HuH-7 (cell line): ENCODE data around the gene CLCF1.

Source experiments
- DNase-seq: peaks from one replicate; pipeline ENCODE4 v3.0.0; 2011; ENCODE audit warnings: low spot score

Gene CLCF1

DNA sequence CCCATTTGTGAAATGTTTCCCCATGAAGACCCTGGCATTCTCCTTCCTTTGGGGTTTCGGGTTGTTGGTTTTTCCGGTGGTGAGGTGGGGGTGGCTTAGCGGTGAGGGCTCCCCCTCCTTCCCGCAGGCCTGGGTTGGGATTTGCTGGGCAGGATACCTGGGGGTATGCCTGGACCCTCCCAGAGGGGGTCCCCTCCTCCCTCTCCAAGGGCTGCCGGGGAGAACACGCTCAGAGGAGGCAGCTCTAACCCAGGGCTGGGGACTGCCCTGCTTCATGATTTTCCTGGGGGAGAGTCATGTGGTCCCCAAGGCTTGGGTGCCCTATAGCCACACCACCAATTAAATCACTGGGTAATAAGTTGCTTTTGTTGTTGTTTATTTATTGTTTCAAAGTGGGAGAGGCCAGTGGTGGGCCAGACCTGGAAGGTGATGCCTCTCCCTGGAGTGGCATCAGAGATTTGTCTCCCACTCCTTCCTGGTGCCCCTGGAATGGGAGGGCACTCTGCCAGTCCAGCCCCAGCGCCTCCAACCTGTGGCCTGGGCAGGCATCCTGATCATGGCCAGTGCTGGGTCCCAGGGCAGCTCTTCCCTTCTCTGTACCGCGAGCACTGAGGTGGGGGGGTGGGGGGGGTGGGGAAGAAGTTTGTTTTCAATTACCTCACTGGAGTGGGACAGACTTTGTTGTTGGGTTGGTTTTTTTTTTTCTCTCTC, 1.3 kb upstream of the CLCF1 start:
- no peak for DNase-seq

- DNase-seq: peak; percentile 100
These were observed 511 bp upstream of the CLCF1 start for GRCh38 chr11:67373648-67374570.

DNA sequence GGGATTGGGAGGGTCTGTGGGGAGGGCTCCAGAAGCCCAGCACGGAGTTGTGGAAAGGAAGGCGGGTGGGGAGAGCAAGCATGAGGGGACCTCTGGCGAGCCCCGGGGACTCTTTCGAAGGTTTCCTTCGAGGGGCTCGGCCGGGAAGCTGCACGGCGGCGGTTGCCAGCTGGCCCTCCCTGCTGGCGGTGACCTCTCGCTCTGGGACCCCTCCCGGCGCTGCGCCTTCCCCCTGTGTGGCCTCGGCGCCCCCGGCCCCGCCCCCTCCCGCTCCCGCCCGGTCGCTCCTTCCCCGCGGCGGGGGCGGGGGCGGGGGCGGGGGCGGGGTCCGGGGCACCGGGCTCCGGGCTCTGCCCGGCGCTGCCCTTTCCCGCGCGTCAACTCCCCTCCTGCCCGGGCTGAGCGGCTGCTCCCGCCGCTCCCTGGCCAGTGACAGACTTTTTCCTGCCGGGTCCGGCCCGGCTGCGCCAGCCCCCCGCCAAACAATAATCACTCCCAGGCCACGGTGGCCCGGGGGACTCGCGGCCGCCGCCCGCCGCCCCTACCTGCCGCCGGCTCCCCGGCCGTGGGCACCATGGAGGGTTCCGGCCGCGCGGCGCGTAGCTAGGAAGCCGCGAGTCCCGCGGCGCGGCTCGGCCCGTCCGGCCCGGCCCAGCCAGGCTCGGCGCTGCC, 941 bp downstream of the CLCF1 start:
- DNase-seq: peak; percentile 96

- DNase-seq: peak; percentile 87
These were observed 1.5 kb downstream of the CLCF1 start for GRCh38 chr11:67371911-67372320.

GRCh38 chr11:67371189-67371910, 2.0 kb downstream of the CLCF1 start:
- peak; percentile 100 for DNase-seq

GRCh38 chr11:67370351-67371076, 2.9 kb downstream of the CLCF1 start:
- DNase-seq: no peak

GRCh38 chr11:67369801-67370284, 3.6 kb downstream of the CLCF1 start:
- no peak for DNase-seq

DNA sequence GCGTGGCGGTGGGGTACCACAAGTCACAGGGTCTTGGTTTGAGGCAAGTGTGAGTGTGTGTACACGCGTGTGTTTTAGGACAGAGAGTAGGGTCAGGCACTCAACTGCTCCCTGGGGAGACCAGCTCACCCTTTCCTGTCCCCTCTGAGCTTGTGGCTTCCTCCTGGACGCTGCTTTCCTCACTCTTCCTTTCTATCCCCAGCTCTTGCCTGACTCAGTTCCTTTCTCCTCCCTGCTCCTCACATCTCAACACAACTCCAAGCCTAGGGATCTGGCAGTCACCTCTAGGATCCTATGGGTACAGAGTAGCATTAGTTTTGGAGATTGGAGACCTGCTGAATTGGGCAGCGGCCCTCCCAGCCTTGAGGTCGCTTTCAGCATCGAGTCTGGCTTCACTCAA, 4.1 kb downstream of the CLCF1 start:
- DNase-seq: no peak

GRCh38 chr11:67368621-67369020, 4.8 kb downstream of the CLCF1 start:
- DNase-seq: no peak

DNA sequence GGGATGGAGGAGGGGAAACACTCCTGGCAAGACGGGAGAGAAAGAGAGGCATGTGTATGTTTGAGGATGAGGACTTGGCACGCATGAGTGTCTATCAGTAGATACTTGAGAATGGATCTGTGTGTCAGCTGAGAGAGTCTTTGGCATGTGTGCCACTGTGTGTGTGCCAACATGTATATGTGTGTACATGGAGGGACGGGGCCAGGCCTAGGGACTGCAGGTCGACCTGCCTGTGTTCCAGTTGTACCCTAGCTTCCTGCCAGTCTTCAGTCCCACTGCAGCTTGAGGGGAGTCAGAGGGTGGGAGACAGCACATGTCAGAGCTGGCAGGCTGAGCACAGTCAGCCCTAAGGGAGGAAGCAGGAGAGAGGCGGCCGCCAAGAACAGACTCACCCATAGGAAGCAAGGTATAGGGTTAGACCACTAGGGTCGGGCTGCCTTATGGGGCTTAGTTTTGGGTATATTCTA, 5.6 kb downstream of the CLCF1 start:
- DNase-seq: no peak

DNA sequence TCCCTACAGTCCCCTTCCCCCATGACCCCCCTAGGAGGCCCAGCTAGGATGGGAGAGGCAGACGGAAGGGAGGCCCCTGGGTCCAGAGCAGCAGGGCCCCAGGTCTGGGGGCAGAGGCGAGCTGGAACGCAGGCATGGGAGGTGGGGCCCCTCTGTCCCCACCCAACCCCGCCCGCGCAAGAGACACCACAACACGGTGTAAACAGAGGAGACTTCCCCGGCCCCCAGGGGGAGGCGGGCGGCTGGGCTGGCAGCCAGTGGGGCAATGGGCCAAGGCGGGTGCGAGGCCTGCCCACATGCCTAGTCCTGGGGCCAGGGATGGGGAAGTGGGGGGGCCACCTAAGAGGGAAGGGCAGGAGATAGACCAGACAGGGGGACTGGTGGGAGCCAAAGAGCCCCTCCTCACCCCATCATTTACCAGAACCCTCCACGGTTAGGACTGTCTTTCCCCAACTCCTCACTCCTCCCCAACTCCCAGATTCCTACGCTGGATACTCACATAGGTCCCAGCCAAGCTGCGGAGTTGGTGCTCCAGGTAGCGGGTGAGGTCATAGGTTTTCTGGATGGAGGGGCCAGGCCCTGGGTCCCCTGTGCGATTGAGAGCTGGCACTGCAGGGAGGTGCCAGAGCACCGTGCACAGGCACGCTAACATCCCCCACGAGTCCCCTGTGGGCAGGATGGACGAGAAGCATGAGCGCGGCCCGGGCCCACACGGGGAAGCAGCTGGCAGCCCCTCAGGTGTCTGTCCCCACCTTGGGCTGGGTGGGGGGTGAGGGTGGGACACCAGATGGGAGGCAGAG, 6.2 kb downstream of the CLCF1 start:
- DNase-seq: no peak

GRCh38 chr11:67366546-67366945, 6.9 kb downstream of the CLCF1 start:
- DNase-seq: no peak

- DNase-seq: no peak
These were observed 7.5 kb downstream of the CLCF1 start for GRCh38 chr11:67365736-67366444.

- no peak for DNase-seq
These were observed 8.3 kb downstream of the CLCF1 start for GRCh38 chr11:67364783-67365722.

DNA sequence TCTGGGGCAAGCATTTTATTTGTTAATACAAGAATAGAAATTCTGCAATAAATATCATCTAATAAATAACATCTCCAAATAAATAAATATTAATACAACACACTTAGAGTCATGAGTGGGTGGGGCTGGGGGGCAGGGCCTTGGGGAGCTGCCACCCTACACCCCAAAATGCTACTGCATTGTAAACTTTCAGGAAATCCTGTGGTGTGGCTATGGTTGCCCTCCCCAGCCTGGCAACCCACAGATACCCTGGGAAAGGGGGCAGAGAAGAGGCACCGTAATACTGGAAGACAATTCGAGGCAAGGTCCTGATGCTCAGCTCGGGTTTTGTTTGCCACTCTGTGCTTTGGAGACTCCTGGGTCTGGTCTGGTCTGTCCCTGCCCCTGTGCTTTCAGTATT, 9.2 kb downstream of the CLCF1 start:
- DNase-seq: no peak

DNA sequence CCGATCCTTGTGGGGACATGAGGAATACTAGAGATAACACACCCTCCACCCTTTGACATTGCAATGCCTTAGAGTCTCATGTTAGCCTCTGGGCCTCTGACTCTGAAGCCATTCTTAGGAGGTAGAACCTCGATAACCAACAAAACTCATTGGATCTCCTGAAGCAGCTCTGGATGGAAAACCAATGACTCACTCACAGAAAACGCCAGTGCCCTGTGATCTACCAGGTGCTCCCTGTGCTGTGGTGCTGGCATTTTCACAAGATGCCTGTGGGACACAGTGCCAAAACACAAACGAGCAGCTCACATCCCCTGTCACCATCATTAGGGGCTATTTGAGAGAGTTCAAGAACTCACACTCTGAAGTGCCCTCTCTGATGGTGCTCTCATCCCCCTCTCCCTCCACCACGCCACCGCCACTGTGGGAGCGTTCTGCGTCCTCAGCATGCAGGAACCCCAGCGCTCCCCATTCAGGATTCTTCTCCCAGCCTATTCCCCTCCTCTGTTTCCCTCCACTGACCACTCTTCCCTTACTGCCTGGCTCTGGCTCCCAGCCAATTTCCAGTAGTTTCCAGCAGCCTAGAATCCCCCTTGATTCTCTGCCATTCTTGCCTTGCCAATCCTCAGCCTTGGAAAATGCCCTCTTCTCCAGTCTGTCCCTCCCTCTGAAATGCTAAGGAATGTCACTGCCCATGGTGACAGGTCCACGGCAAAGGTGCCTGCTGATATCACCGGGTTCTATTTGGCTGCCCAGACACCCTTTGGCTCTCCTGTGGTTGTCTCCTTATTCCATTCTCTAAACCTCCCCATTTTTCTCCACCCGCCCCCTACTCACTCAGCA, 15.3 kb downstream of the CLCF1 start:
- no peak for DNase-seq

GRCh38 chr11:67356864-67357561, 16.4 kb downstream of the CLCF1 start:
- DNase-seq: peak; percentile 100
